BLaER1 treated with 17β-estradiol and CSF1 and Interleukin-3, amounts not matched to agents 10 nM and 100 nM (cell line): ENCODE measurements around the gene CADM4.

Source experiments
- H3K27ac ChIP-seq, 11 experiments: shearing (Covaris generic); formaldehyde crosslinking; 2 replicates each; pipeline ENCODE4 v1.8.1; 2022
- H3K27me3 ChIP-seq, 11 experiments: shearing (Covaris generic); formaldehyde crosslinking; 2 replicates each; pipeline ENCODE4 v1.8.1; 2022
- H3K36me3 ChIP-seq, 11 experiments: shearing (Covaris generic); formaldehyde crosslinking; 2 replicates each; pipeline ENCODE4 v1.8.1; 2022
- H3K4me1 ChIP-seq, 10 experiments: shearing (Covaris generic); formaldehyde crosslinking; 2 replicates each; pipeline ENCODE4 v1.8.1; 2022
- H3K4me2 ChIP-seq, 11 experiments: shearing (Covaris generic); formaldehyde crosslinking; 2 replicates each; pipeline ENCODE4 v1.8.1; 2022
- H3K4me3 ChIP-seq, 10 experiments: shearing (Covaris generic); formaldehyde crosslinking; 2 replicates each; pipeline ENCODE4 v1.8.1; 2022
- H3K9ac ChIP-seq, 11 experiments: shearing (Covaris generic); formaldehyde crosslinking; 2 replicates each; pipeline ENCODE4 v1.8.1; 2022
- H3K9me3 ChIP-seq, 11 experiments: shearing (Covaris generic); formaldehyde crosslinking; replicated peaks in 1 of 11; 2 replicates each; pipeline ENCODE4 v1.8.1; 2022
- H4K20me1 ChIP-seq, 11 experiments: shearing (Covaris generic); formaldehyde crosslinking; 2 replicates each; pipeline ENCODE4 v1.8.1; 2022
- Cebpa-rat ChIP-seq, 11 experiments: shearing (Covaris generic); IDR thresholded peaks; 2 replicates each; pipeline ENCODE4 v1.8.1; 2022

The CADM4 gene

GRCh38 chr19:43668406-43669109 lies 28.9 kb upstream of the CADM4 start:
- Histone ChIP-seq H4K20me1 (peaks cover 22 to 48% (median 41%) of the 10 kb centered on the region in 11 experiments), H3K9me3 (0 out of 22 replicates have a peak, but pooled peaks cover 0 to 4% (median 0%) of the 10 kb centered on the region in 11 experiments), H3K4me1 (peaks cover 47 to 78% (median 76%) of the 10 kb centered on the region in 10 experiments), H3K4me2 (peak overlapping the region; percentile 70 to 99 (median 88)), H3K27ac (peak overlapping the region; percentile 80 to 97 (median 92)), H3K4me3 (peak overlapping the region; percentile 68 to 94 (median 86)), H3K36me3 (peaks cover 34 to 42% (median 38%) of the 10 kb centered on the region in 11 experiments), H3K9ac (peak overlapping the region; percentile 89 to 98 (median 93)), H3K27me3 (no peaks in the 10 kb centered on the region)
- no peak for TF ChIP-seq Cebpa-rat (IDR thresholded peaks at IDR 0.05)

GRCh38 chr19:43667876-43668405 lies 28.3 kb upstream of the CADM4 start:
- peak overlapping the region; percentile 58 to 71 (median 68) for H3K4me3 ChIP-seq
- no peaks in the 10 kb centered on the region for H3K27me3 ChIP-seq
- 0 out of 22 replicates have a peak, but pooled peaks cover 0 to 4% (median 0%) of the 10 kb centered on the region in 11 experiments for H3K9me3 ChIP-seq
- peaks cover 54 to 78% (median 76%) of the 10 kb centered on the region in 10 experiments for H3K4me1 ChIP-seq
- H3K4me2 ChIP-seq: peak overlapping the region; percentile 90 to 99 (median 96)
- peaks cover 40 to 48% (median 44%) of the 10 kb centered on the region in 11 experiments for H3K36me3 ChIP-seq
- peaks cover 28 to 54% (median 48%) of the 10 kb centered on the region in 11 experiments for H4K20me1 ChIP-seq
- H3K27ac ChIP-seq: peak overlapping the region; percentile 8 to 85 (median 78); a peak in 20 of 22 replicates
- H3K9ac ChIP-seq: peak overlapping the region; percentile 72 to 87 (median 79)
- TF ChIP-seq Cebpa-rat (IDR thresholded peaks at IDR 0.05): no peak

- Histone ChIP-seq H3K27me3 (no peaks in the 10 kb centered on the region), H3K36me3 (peaks cover 46 to 55% (median 51%) of the 10 kb centered on the region in 11 experiments), H3K9ac (peak overlapping the region; percentile 72 to 87 (median 79)), H3K4me3 (peak overlapping the region; percentile 58 to 71 (median 68)), H3K4me2 (peak overlapping the region; percentile 90 to 99 (median 96)), H3K27ac (peak overlapping the region in 10 of 11 experiments; percentile 37 to 85 (median 78); a peak in 19 of 22 replicates), H3K4me1 (peaks cover 57 to 78% (median 76%) of the 10 kb centered on the region in 10 experiments), H4K20me1 (peaks cover 29 to 60% (median 54%) of the 10 kb centered on the region in 11 experiments), H3K9me3 (0 out of 22 replicates have a peak, but pooled peaks cover 0 to 4% (median 0%) of the 10 kb centered on the region in 11 experiments)
- no peak for TF ChIP-seq Cebpa-rat (IDR thresholded peaks at IDR 0.05)
Observed at GRCh38 chr19:43667126-43667875, 27.7 kb upstream of the CADM4 start.

GRCh38 chr19:43664018-43664417 lies 24.4 kb upstream of the CADM4 start:
- Histone ChIP-seq H3K4me3 (peak overlapping the region; percentile 19 to 53 (median 42); a peak in 17 of 20 replicates), H3K4me2 (peak overlapping the region; percentile 84 to 98 (median 88)), H3K36me3 (peaks cover 79 to 88% (median 83%) of the 10 kb centered on the region in 11 experiments), H3K9me3 (peaks cover 0 to 10% (median 0%) of the 10 kb centered on the region in 11 experiments; a peak in 4 of 22 replicates), H3K27me3 (no peaks in the 10 kb centered on the region), H3K9ac (peak overlapping the region in 10 of 11 experiments; percentile 52 to 73 (median 64); a peak in 20 of 22 replicates), H3K27ac (peak overlapping the region; percentile 12 to 89 (median 81); a peak in 21 of 22 replicates), H4K20me1 (peaks cover 36 to 92% (median 86%) of the 10 kb centered on the region in 11 experiments), H3K4me1 (peaks cover 44 to 59% (median 55%) of the 10 kb centered on the region in 10 experiments)
- TF ChIP-seq Cebpa-rat (IDR thresholded peaks at IDR 0.05): no peak

GRCh38 chr19:43662487-43662886 lies 22.8 kb upstream of the CADM4 start:
- H3K4me3 ChIP-seq: no peak overlapping the region
- peaks cover 33 to 100% (median 94%) of the 10 kb centered on the region in 11 experiments for H4K20me1 ChIP-seq
- peak overlapping the region in 7 of 11 experiments; percentile 5 to 89 (median 79); a peak in 6 of 22 replicates for H3K27ac ChIP-seq
- TF ChIP-seq Cebpa-rat (IDR thresholded peaks at IDR 0.05): no peak
- H3K4me2 ChIP-seq: peak overlapping the region in 7 of 11 experiments; percentile 84 to 98 (median 92); a peak in 8 of 22 replicates
- peaks cover 91 to 98% (median 95%) of the 10 kb centered on the region in 11 experiments for H3K36me3 ChIP-seq
- peaks cover 0 to 10% (median 0%) of the 10 kb centered on the region in 11 experiments; a peak in 7 of 22 replicates for H3K9me3 ChIP-seq
- H3K4me1 ChIP-seq: peaks cover 38 to 54% (median 49%) of the 10 kb centered on the region in 10 experiments
- no peak overlapping the region for H3K9ac ChIP-seq
- no peaks in the 10 kb centered on the region for H3K27me3 ChIP-seq

GRCh38 chr19:43660971-43661360 lies 21.3 kb upstream of the CADM4 start:
- TF ChIP-seq Cebpa-rat (IDR thresholded peaks at IDR 0.05): no peak
- Histone ChIP-seq H3K27ac (no peak overlapping the region), H4K20me1 (peaks cover 39 to 100% (median 98%) of the 10 kb centered on the region in 11 experiments), H3K9ac (no peak overlapping the region), H3K4me2 (no peak overlapping the region), H3K27me3 (no peaks in the 10 kb centered on the region), H3K36me3 (peaks cover 93 to 98% (median 97%) of the 10 kb centered on the region in 11 experiments), H3K4me1 (peaks cover 29 to 40% (median 35%) of the 10 kb centered on the region in 10 experiments), H3K4me3 (no peak overlapping the region), H3K9me3 (peaks cover 0 to 10% (median 0%) of the 10 kb centered on the region in 11 experiments; a peak in 7 of 22 replicates)

GRCh38 chr19:43660301-43660970 lies 20.8 kb upstream of the CADM4 start:
- no peak for TF ChIP-seq Cebpa-rat (IDR thresholded peaks at IDR 0.05)
- Histone ChIP-seq H4K20me1 (peaks cover 39 to 100% (median 98%) of the 10 kb centered on the region in 11 experiments), H3K4me3 (no peak overlapping the region), H3K36me3 (peaks cover 93 to 98% (median 97%) of the 10 kb centered on the region in 11 experiments), H3K27me3 (no peaks in the 10 kb centered on the region), H3K4me2 (no peak overlapping the region), H3K9ac (no peak overlapping the region), H3K4me1 (peaks cover 29 to 35% (median 30%) of the 10 kb centered on the region in 10 experiments), H3K9me3 (peaks cover 0 to 10% (median 0%) of the 10 kb centered on the region in 11 experiments; a peak in 7 of 22 replicates), H3K27ac (no peak overlapping the region)

GRCh38 chr19:43658494-43658893 lies 18.8 kb upstream of the CADM4 start:
- H3K9ac ChIP-seq: no peak overlapping the region
- H3K4me3 ChIP-seq: no peak overlapping the region
- TF ChIP-seq Cebpa-rat (IDR thresholded peaks at IDR 0.05): no peak
- peaks cover 0 to 10% (median 0%) of the 10 kb centered on the region in 11 experiments; a peak in 7 of 22 replicates for H3K9me3 ChIP-seq
- no peaks in the 10 kb centered on the region for H3K27me3 ChIP-seq
- no peak overlapping the region for H3K27ac ChIP-seq
- H3K4me1 ChIP-seq: peaks cover 9 to 15% (median 11%) of the 10 kb centered on the region in 10 experiments
- peaks cover 34 to 100% (median 98%) of the 10 kb centered on the region in 11 experiments for H4K20me1 ChIP-seq
- no peak overlapping the region for H3K4me2 ChIP-seq
- H3K36me3 ChIP-seq: peaks cover 99 to 100% (median 100%) of the 10 kb centered on the region in 11 experiments
